Activated CD8-positive, alpha-beta T cell treated with anti-CD3 and anti-CD28 coated beads for 36 hours (primary cell): Measurements from ENCODE around the gene ATL1. TPM values are rescaled to one million over a fixed set of nuclear protein-coding genes. Genes with fewer than 3 reads are reported as not detected.
"Not testable (repeated sequence)": the region's sequence is repeated elsewhere in the genome, so short reads cannot be mapped to it uniquely, and the experiment has no call there.

Source experiments
- ATAC-seq: fragments of 200-7000 bp; cut with Tn5 transposase; one replicate; pipeline ENCODE4 v1.10.0; 2021; ENCODE audit warnings: mild to moderate bottlenecking, moderate library complexity
- CTCF ChIA-PET: fragments of 350-600 bp; sonication (Branson Sonifier 250); formaldehyde crosslinking; loops from one replicate; lab custom pipeline; 2021; ENCODE audit warnings: antibody characterized with exemption; lab: Charles Lee
- POLR2A ChIA-PET: fragments of 350-600 bp; sonication (Branson Sonifier 250); formaldehyde crosslinking; loops from one replicate; lab custom pipeline; 2021; ENCODE audit warnings: antibody characterized with exemption; lab: Charles Lee
- DNase-seq: peaks from one replicate; pipeline ENCODE4 v3.0.0-alpha.2; 2020
- H3K27ac Mint-ChIP-seq: one replicate; pipeline ENCODE4 v1.8.0; 2021; ENCODE audit warnings: mild to moderate bottlenecking, mixed read lengths
- H3K27me3 Mint-ChIP-seq: one replicate; pipeline ENCODE4 v1.8.0; 2021; ENCODE audit warnings: mixed read lengths
- H3K36me3 Mint-ChIP-seq: one replicate; pipeline ENCODE4 v1.8.0; 2021; ENCODE audit warnings: low read depth, mixed read lengths
- H3K4me1 Mint-ChIP-seq: one replicate; pipeline ENCODE4 v1.8.0; 2021; ENCODE audit warnings: low read depth, mixed read lengths
- H3K4me3 Mint-ChIP-seq: one replicate; pipeline ENCODE4 v1.8.0; 2021; ENCODE audit warnings: mild to moderate bottlenecking, moderate library complexity, mixed read lengths
- H3K9me3 Mint-ChIP-seq: one replicate; pipeline ENCODE4 v1.8.0; 2021; ENCODE audit warnings: mixed read lengths
- CTCF ChIP-seq: fragments of 200-600 bp; IDR thresholded peaks from one replicate; pipeline ENCODE4 v1.8.0; 2022; ENCODE audit warnings: antibody characterized with exemption, mild to moderate bottlenecking
- intact Hi-C: fragments of 100-400 bp; cut with micrococcal nuclease; formaldehyde crosslinking; loops from one replicate; pipeline ENCODE4 v1.10.0; 2022
- total RNA-seq, 2 experiments: library from RNA; stranded (reverse); gene quantifications; one replicate each; pipeline ENCODE4 v1.2.3, GENCODE V29; 2021

Gene ATL1
- total RNA-seq, 2 experiments from 2014 or later = 0.81 to 1.1 TPM

- ChIA-PET POLR2A (interaction anchor here (0.6 kb wide), 1 partner anchor 54 kb away, joined by 3 read pairs; no protein-coding TSS in a partner anchor), CTCF (interaction anchor here (1.0 kb wide), 1 partner anchor 9 kb away, joined by 3 read pairs; no protein-coding TSS in a partner anchor)
- H3K4me1 Mint-ChIP-seq = no peaks in the 10 kb centered on the region
- ATAC-seq = no peak
- no peak for DNase-seq
- no peak overlapping the region for H3K4me3 Mint-ChIP-seq
- H3K9me3 Mint-ChIP-seq = no peaks in the 10 kb centered on the region
- TF ChIP-seq CTCF = no peak
- peaks cover 13% of the 10 kb centered on the region for H3K36me3 Mint-ChIP-seq
- H3K27ac Mint-ChIP-seq = no peak overlapping the region
- H3K27me3 Mint-ChIP-seq = no peaks in the 10 kb centered on the region
- intact Hi-C loops = no loop called here
Observed at GRCh38 chr14:50656776-50657175, 96.8 kb downstream of the ATL1 start.

GRCh38 chr14:50657753-50658152 lies 97.8 kb downstream of the ATL1 start:
- ATAC-seq = no peak

GRCh38 chr14:50658203-50658602 lies 98.3 kb downstream of the ATL1 start:
- Mint-ChIP-seq H3K9me3 (no peaks in the 10 kb centered on the region), H3K27ac (no peak overlapping the region), H3K4me1 (no peaks in the 10 kb centered on the region), H3K27me3 (no peaks in the 10 kb centered on the region), H3K4me3 (no peak overlapping the region), H3K36me3 (peaks cover 12% of the 10 kb centered on the region)
- intact Hi-C loops = no loop called here
- CTCF ChIA-PET = interaction anchor here (0.9 to 1.2 kb wide), 4 partner anchors 10 to 116 kb away, joined by 3 to 4 read pairs (median 3); partner anchors contain the start of gene SAV1
- DNase-seq (no peak), ATAC-seq (no peak)
- TF ChIP-seq CTCF = no peak
- POLR2A ChIA-PET = no interaction called here

More at GRCh38 chr14:50657753-50658152, 97.8 kb downstream of the ATL1 start:
- Mint-ChIP-seq H3K27me3 (no peaks in the 10 kb centered on the region), H3K27ac (no peak overlapping the region), H3K4me1 (no peaks in the 10 kb centered on the region), H3K36me3 (peaks cover 10% of the 10 kb centered on the region), H3K4me3 (no peak overlapping the region), H3K9me3 (no peaks in the 10 kb centered on the region)
- ChIA-PET POLR2A (no interaction called here), CTCF (interaction anchor here (1.1 to 1.2 kb wide), 3 partner anchors 10 to 116 kb away, joined by 3 to 4 read pairs (median 3); partner anchors contain the start of gene SAV1)
- DNase-seq = no peak
- TF ChIP-seq CTCF = no peak
- intact Hi-C loops = no loop called here

GRCh38 chr14:50659327-50659974 lies 99.5 kb downstream of the ATL1 start:
- Mint-ChIP-seq H3K9me3 (no peaks in the 10 kb centered on the region), H3K4me3 (no peak overlapping the region), H3K27ac (no peak overlapping the region), H3K36me3 (peaks cover 16% of the 10 kb centered on the region), H3K4me1 (peaks cover 2% of the 10 kb centered on the region), H3K27me3 (no peaks in the 10 kb centered on the region)
- ChIA-PET POLR2A (no interaction called here), CTCF (interaction anchor here (0.9 kb wide), 1 partner anchor 119 kb away, joined by 3 read pairs; no protein-coding TSS in a partner anchor)
- DNase-seq (no peak), ATAC-seq (no peak)
- no peak for TF ChIP-seq CTCF
- intact Hi-C loops = no loop called here

- peaks cover 12% of the 10 kb centered on the region for H3K4me1 Mint-ChIP-seq
- H3K27me3 Mint-ChIP-seq, H3K4me3 Mint-ChIP-seq, intact Hi-C loops, CTCF ChIA-PET, ATAC-seq, H3K27ac Mint-ChIP-seq, DNase-seq, POLR2A ChIA-PET, H3K9me3 Mint-ChIP-seq: not testable (repeated sequence)
- H3K36me3 Mint-ChIP-seq = peaks cover 20% of the 10 kb centered on the region
Observed at GRCh38 chr14:50664579-50664978, 104.6 kb downstream of the ATL1 start.

- POLR2A ChIA-PET, DNase-seq, H3K27me3 Mint-ChIP-seq, ATAC-seq, H3K9me3 Mint-ChIP-seq, H3K4me3 Mint-ChIP-seq, H3K27ac Mint-ChIP-seq, intact Hi-C loops: not testable (repeated sequence)
- CTCF ChIA-PET = interaction anchor here (1.1 to 2.1 kb wide), 4 partner anchors 34 to 195 kb away, joined by 3 to 10 read pairs (median 5); no protein-coding TSS in a partner anchor
- peaks cover 20% of the 10 kb centered on the region for H3K36me3 Mint-ChIP-seq
- H3K4me1 Mint-ChIP-seq = peaks cover 12% of the 10 kb centered on the region
Observed at GRCh38 chr14:50665300-50665699, 105.4 kb downstream of the ATL1 start.
